ENCODE measurements around the gene THBS2.
"Not testable (repeated sequence)": the region's sequence is repeated elsewhere in the genome, so short reads cannot be mapped to it uniquely, and the experiment has no call there.

THBS2 gene

GRCh38 chr6:169198885-169199284, 54.8 kb downstream of the THBS2 start:
- Histone ChIP-seq H4K20me1 (ENCODE audit: insufficient read depth, low read length) (no peaks in the 10 kb centered on the region), H3K9ac (ENCODE audit: low read length) (no peak overlapping the region), H3K27ac (ENCODE audit: low read length) (no peak overlapping the region), H3K27me3 (replicated peaks; ENCODE audit: insufficient read depth, low read length) (no peaks in the 10 kb centered on the region), H2AFZ (ENCODE audit: low read length) (no peak overlapping the region), H3F3A (ENCODE audit: insufficient read depth, low read length) (no peaks in the 10 kb centered on the region), H3K36me3 (replicated peaks; ENCODE audit: insufficient read depth, low read length) (no peaks in the 10 kb centered on the region), H3K4me3 (ENCODE audit: low read length) (no peak overlapping the region), H3K4me1 (ENCODE audit: low read length) (no peaks in the 10 kb centered on the region), H3K4me2 (ENCODE audit: low read depth, low read length) (no peak overlapping the region), H3K9me2 (replicated peaks; ENCODE audit: insufficient read depth, low read length) (no peaks in the 10 kb centered on the region), H3K79me2 (ENCODE audit: low read length) (no peaks in the 10 kb centered on the region), H3K9me3 (replicated peaks; ENCODE audit: insufficient read depth, low read length) (no peaks in the 10 kb centered on the region)
- TF ChIP-seq CTCF (IDR thresholded peaks at IDR 0.05; ENCODE audit: low read length) (no peak), EZH2phosphoT487 (IDR thresholded peaks at IDR 0.05; ENCODE audit: low read length) (no peak), EZH2 (optimal IDR thresholded peaks at IDR 0.05; ENCODE audit: low read depth, low read length) (no peak)
- no peak for DNase-seq

GRCh38 chr6:169197929-169198328, 55.7 kb downstream of the THBS2 start:
- H3K9me2 ChIP-seq (replicated peaks; ENCODE audit: insufficient read depth, low read length); H3K79me2 ChIP-seq (ENCODE audit: low read length); H3K4me2 ChIP-seq (ENCODE audit: low read depth, low read length); H3F3A ChIP-seq (ENCODE audit: insufficient read depth, low read length); H3K4me1 ChIP-seq (ENCODE audit: low read length); H3K27me3 ChIP-seq (replicated peaks; ENCODE audit: insufficient read depth, low read length); H3K4me3 ChIP-seq (ENCODE audit: low read length); H4K20me1 ChIP-seq (ENCODE audit: insufficient read depth, low read length); H3K9me3 ChIP-seq (replicated peaks; ENCODE audit: insufficient read depth, low read length); H2AFZ ChIP-seq (ENCODE audit: low read length); H3K9ac ChIP-seq (ENCODE audit: low read length); H3K27ac ChIP-seq (ENCODE audit: low read length); H3K36me3 ChIP-seq (replicated peaks; ENCODE audit: insufficient read depth, low read length); DNase-seq: not testable (repeated sequence)

GRCh38 chr6:169196279-169196678, 57.4 kb downstream of the THBS2 start:
- not testable (repeated sequence) for H3K36me3 ChIP-seq (replicated peaks; ENCODE audit: insufficient read depth, low read length); H3K4me3 ChIP-seq (ENCODE audit: low read length); DNase-seq; H4K20me1 ChIP-seq (ENCODE audit: insufficient read depth, low read length); H3K9me3 ChIP-seq (replicated peaks; ENCODE audit: insufficient read depth, low read length); H3K4me2 ChIP-seq (ENCODE audit: low read depth, low read length); H3K27ac ChIP-seq (ENCODE audit: low read length); H2AFZ ChIP-seq (ENCODE audit: low read length); H3K79me2 ChIP-seq (ENCODE audit: low read length); H3F3A ChIP-seq (ENCODE audit: insufficient read depth, low read length); H3K4me1 ChIP-seq (ENCODE audit: low read length); H3K9ac ChIP-seq (ENCODE audit: low read length); H3K27me3 ChIP-seq (replicated peaks; ENCODE audit: insufficient read depth, low read length); H3K9me2 ChIP-seq (replicated peaks; ENCODE audit: insufficient read depth, low read length)

GRCh38 chr6:169194737-169195136, 58.9 kb downstream of the THBS2 start:
- H3K9ac ChIP-seq (ENCODE audit: low read length): no peak overlapping the region
- no peaks in the 10 kb centered on the region for H3K9me2 ChIP-seq (replicated peaks; ENCODE audit: insufficient read depth, low read length)
- no peaks in the 10 kb centered on the region for H3F3A ChIP-seq (ENCODE audit: insufficient read depth, low read length)
- H3K27ac ChIP-seq (ENCODE audit: low read length): no peak overlapping the region
- H3K27me3 ChIP-seq (replicated peaks; ENCODE audit: insufficient read depth, low read length): no peaks in the 10 kb centered on the region
- H3K9me3 ChIP-seq (replicated peaks; ENCODE audit: insufficient read depth, low read length): no peaks in the 10 kb centered on the region
- no peaks in the 10 kb centered on the region for H3K36me3 ChIP-seq (replicated peaks; ENCODE audit: insufficient read depth, low read length)
- TF ChIP-seq CTCF (IDR thresholded peaks at IDR 0.05; ENCODE audit: low read length): no peak
- TF ChIP-seq EZH2phosphoT487 (IDR thresholded peaks at IDR 0.05; ENCODE audit: low read length): no peak
- TF ChIP-seq EZH2 (optimal IDR thresholded peaks at IDR 0.05; ENCODE audit: low read depth, low read length): no peak
- no peak overlapping the region for H3K4me2 ChIP-seq (ENCODE audit: low read depth, low read length)
- no peaks in the 10 kb centered on the region for H4K20me1 ChIP-seq (ENCODE audit: insufficient read depth, low read length)
- no peak overlapping the region for H3K4me3 ChIP-seq (ENCODE audit: low read length)
- no peaks in the 10 kb centered on the region for H3K79me2 ChIP-seq (ENCODE audit: low read length)
- no peaks in the 10 kb centered on the region for H3K4me1 ChIP-seq (ENCODE audit: low read length)
- no peak overlapping the region for H2AFZ ChIP-seq (ENCODE audit: low read length)
- no peak for DNase-seq
